Measurements from ENCODE around the gene CCT4.
A peak's percentile ranks its signal among the peaks of the same experiment; 100 is the strongest.

Gene CCT4

GRCh38 chr2:61853847-61854563 lies 34.5 kb downstream of the CCT4 start, which contains the start of gene FAM161A (continued):
- TF ChIP-seq ZNF280D (tag by site-specific recombination; IDR thresholded peaks at IDR 0.05): no peak
- TF ChIP-seq YY2 (tag by site-specific recombination; IDR thresholded peaks at IDR 0.05): no peak
- TF ChIP-seq ZBTB11 (tag by site-specific recombination; conservative IDR thresholded peaks at IDR 0.05; ENCODE audit: low read depth): no peak
- no peak; the same call in 1 of the 2 replicates for TF ChIP-seq ZNF184 (tag by site-specific recombination; IDR thresholded peaks at IDR 0.05)
- no peak for TF ChIP-seq ZNF785 (tag by site-specific recombination; IDR thresholded peaks at IDR 0.05)
- no peak for TF ChIP-seq ZNF529 (tag by site-specific recombination; IDR thresholded peaks at IDR 0.05; ENCODE audit: insufficient replicate concordance)
- no peak for TF ChIP-seq ZNF112 (tag by site-specific recombination; IDR thresholded peaks at IDR 0.05)
- no peak for TF ChIP-seq ZNF426 (tag by site-specific recombination; IDR thresholded peaks at IDR 0.05)
- TF ChIP-seq ZNF391 (tag by site-specific recombination; IDR thresholded peaks at IDR 0.05; ENCODE audit: borderline replicate concordance, low read depth): 0 out of 2 replicates have a peak, but pooled peaks have one; percentile 26
- no peak for TF ChIP-seq ZNF843 (tag by site-specific recombination; IDR thresholded peaks at IDR 0.05)
- no peak for TF ChIP-seq ZBTB6 (tag by site-specific recombination; IDR thresholded peaks at IDR 0.05)
- TF ChIP-seq ZNF366 (tag by site-specific recombination; conservative IDR thresholded peaks at IDR 0.05): no peak
- TF ChIP-seq ZNF501 (tag by site-specific recombination; IDR thresholded peaks at IDR 0.05): peak; percentile 52; the same call in 1 of the 2 replicates
- TF ChIP-seq ATF2 (tag by site-specific recombination; IDR thresholded peaks at IDR 0.05; ENCODE audit: low read depth): no peak
- no peak for TF ChIP-seq EGR2 (tag by site-specific recombination; IDR thresholded peaks at IDR 0.05; ENCODE audit: low read depth)
- TF ChIP-seq PRDM1 (tag by site-specific recombination; IDR thresholded peaks at IDR 0.05): no peak
- no peak for TF ChIP-seq BCL6B (tag by site-specific recombination; IDR thresholded peaks at IDR 0.05)
- TF ChIP-seq ZNF423 (tag by site-specific recombination; IDR thresholded peaks at IDR 0.05): no peak
- no peak for TF ChIP-seq ZNF146 (tag by site-specific recombination; IDR thresholded peaks at IDR 0.05)
- TF ChIP-seq ZNF223 (tag by site-specific recombination; IDR thresholded peaks at IDR 0.05): no peak
- TF ChIP-seq SCRT1 (tag by site-specific recombination; IDR thresholded peaks at IDR 0.05; ENCODE audit: borderline replicate concordance): no peak
- TF ChIP-seq ZNF776 (tag by site-specific recombination; IDR thresholded peaks at IDR 0.05; ENCODE audit: borderline replicate concordance): no peak
- peak; percentile 89 for TF ChIP-seq SP3 (tag by site-specific recombination; IDR thresholded peaks at IDR 0.05)
- no peak for TF ChIP-seq ZNF585B (tag by site-specific recombination; IDR thresholded peaks at IDR 0.05)
- no peak for TF ChIP-seq MZF1 (tag by site-specific recombination; IDR thresholded peaks at IDR 0.05; ENCODE audit: borderline replicate concordance)
- no peak for TF ChIP-seq ZNF626 (tag by site-specific recombination; IDR thresholded peaks at IDR 0.05)
- 0 out of 2 replicates have a peak, but pooled peaks have one; percentile 37 for TF ChIP-seq OVOL3 (tag by site-specific recombination; IDR thresholded peaks at IDR 0.05)
- no peak for TF ChIP-seq ZNF302 (tag by site-specific recombination; IDR thresholded peaks at IDR 0.05; ENCODE audit: low read depth)
- TF ChIP-seq ZNF155 (tag by site-specific recombination; IDR thresholded peaks at IDR 0.05): no peak
- TF ChIP-seq ZNF768 (tag by site-specific recombination; IDR thresholded peaks at IDR 0.05): no peak

Data from HEK293 (cell line).